BLaER1 treated with 17β-estradiol and CSF1 and Interleukin-3, amounts not matched to agents 10 nM and 100 nM (cell line): ENCODE results near the gene LNPK.
"Not testable (repeated sequence)": the region's sequence is repeated elsewhere in the genome, so short reads cannot be mapped to it uniquely, and the experiment has no call there.

Experiments used
- H3K27ac ChIP-seq, 11 experiments: shearing (Covaris generic); formaldehyde crosslinking; 2 replicates each; pipeline ENCODE4 v1.8.1; 2022
- H3K27me3 ChIP-seq, 11 experiments: shearing (Covaris generic); formaldehyde crosslinking; 2 replicates each; pipeline ENCODE4 v1.8.1; 2022
- H3K36me3 ChIP-seq, 11 experiments: shearing (Covaris generic); formaldehyde crosslinking; 2 replicates each; pipeline ENCODE4 v1.8.1; 2022
- H3K4me1 ChIP-seq, 10 experiments: shearing (Covaris generic); formaldehyde crosslinking; 2 replicates each; pipeline ENCODE4 v1.8.1; 2022
- H3K4me2 ChIP-seq, 11 experiments: shearing (Covaris generic); formaldehyde crosslinking; 2 replicates each; pipeline ENCODE4 v1.8.1; 2022
- H3K4me3 ChIP-seq, 10 experiments: shearing (Covaris generic); formaldehyde crosslinking; 2 replicates each; pipeline ENCODE4 v1.8.1; 2022
- H3K9ac ChIP-seq, 11 experiments: shearing (Covaris generic); formaldehyde crosslinking; 2 replicates each; pipeline ENCODE4 v1.8.1; 2022
- H3K9me3 ChIP-seq, 11 experiments: shearing (Covaris generic); formaldehyde crosslinking; replicated peaks in 1 of 11; 2 replicates each; pipeline ENCODE4 v1.8.1; 2022
- H4K20me1 ChIP-seq, 11 experiments: shearing (Covaris generic); formaldehyde crosslinking; 2 replicates each; pipeline ENCODE4 v1.8.1; 2022
- Cebpa-rat ChIP-seq, 11 experiments: shearing (Covaris generic); IDR thresholded peaks; 2 replicates each; pipeline ENCODE4 v1.8.1; 2022

LNPK gene

GRCh38 chr2:175984846-175985245 is 17.2 kb downstream of the LNPK start:
- Histone ChIP-seq H3K4me3 (no peak overlapping the region), H3K4me1 (no peaks in the 10 kb centered on the region), H3K36me3 (peaks cover 18 to 63% (median 44%) of the 10 kb centered on the region in 11 experiments), H3K9me3 (0 out of 22 replicates have a peak, but pooled peaks cover 0 to 4% (median 0%) of the 10 kb centered on the region in 11 experiments), H3K27ac (no peak overlapping the region), H4K20me1 (peaks cover 0 to 4% (median 0%) of the 10 kb centered on the region in 11 experiments; a peak in 1 of 22 replicates), H3K27me3 (no peaks in the 10 kb centered on the region), H3K9ac (no peak overlapping the region), H3K4me2 (no peak overlapping the region)
- no peak for TF ChIP-seq Cebpa-rat (IDR thresholded peaks at IDR 0.05)

GRCh38 chr2:175981551-175981950 is 20.5 kb downstream of the LNPK start:
- peaks cover 24 to 74% (median 59%) of the 10 kb centered on the region in 11 experiments; a peak in 20 of 22 replicates for H3K36me3 ChIP-seq
- no peaks in the 10 kb centered on the region for H3K4me1 ChIP-seq
- H3K4me2 ChIP-seq, result no peak overlapping the region
- H3K9ac ChIP-seq, result no peak overlapping the region
- no peak overlapping the region for H3K27ac ChIP-seq
- peaks cover 0 to 4% (median 0%) of the 10 kb centered on the region in 11 experiments; a peak in 1 of 22 replicates for H4K20me1 ChIP-seq
- no peak overlapping the region for H3K4me3 ChIP-seq
- no peak for TF ChIP-seq Cebpa-rat (IDR thresholded peaks at IDR 0.05)
- H3K9me3 ChIP-seq, result no peaks in the 10 kb centered on the region
- no peaks in the 10 kb centered on the region for H3K27me3 ChIP-seq

GRCh38 chr2:175976391-175977157 is 25.5 kb downstream of the LNPK start:
- no peak for TF ChIP-seq Cebpa-rat (IDR thresholded peaks at IDR 0.05)
- Histone ChIP-seq H3K9ac (no peak overlapping the region), H4K20me1 (no peaks in the 10 kb centered on the region)

GRCh38 chr2:175973373-175973772 is 28.7 kb downstream of the LNPK start:
- Histone ChIP-seq H3K27ac (no peak overlapping the region), H3K9me3 (peaks cover 0 to 16% (median 12%) of the 10 kb centered on the region in 11 experiments; a peak in 12 of 22 replicates), H3K4me3 (no peak overlapping the region), H3K4me2 (no peak overlapping the region), H4K20me1 (no peaks in the 10 kb centered on the region), H3K27me3 (no peaks in the 10 kb centered on the region), H3K9ac (no peak overlapping the region), H3K4me1 (no peaks in the 10 kb centered on the region), H3K36me3 (peaks cover 26 to 84% (median 70%) of the 10 kb centered on the region in 11 experiments; a peak in 21 of 22 replicates)
- TF ChIP-seq Cebpa-rat (IDR thresholded peaks at IDR 0.05), result no peak

More at GRCh38 chr2:175976391-175977157, 25.5 kb downstream of the LNPK start:
- Histone ChIP-seq H3K4me2 (no peak overlapping the region), H3K27me3 (no peaks in the 10 kb centered on the region), H3K9me3 (peaks cover 0 to 16% (median 12%) of the 10 kb centered on the region in 11 experiments; a peak in 12 of 22 replicates), H3K4me1 (no peaks in the 10 kb centered on the region), H3K36me3 (peaks cover 39 to 95% (median 77%) of the 10 kb centered on the region in 11 experiments; a peak in 21 of 22 replicates), H3K27ac (no peak overlapping the region), H3K4me3 (no peak overlapping the region)

- Histone ChIP-seq H3K9me3 (peaks cover 4 to 12% (median 8%) of the 10 kb centered on the region in 11 experiments; a peak in 11 of 22 replicates), H3K4me2 (no peak overlapping the region), H3K27me3 (no peaks in the 10 kb centered on the region), H4K20me1 (no peaks in the 10 kb centered on the region), H3K27ac (no peak overlapping the region), H3K36me3 (peaks cover 0 to 45% (median 25%) of the 10 kb centered on the region in 11 experiments; a peak in 14 of 22 replicates), H3K9ac (no peak overlapping the region), H3K4me3 (no peak overlapping the region), H3K4me1 (no peaks in the 10 kb centered on the region)
- no peak for TF ChIP-seq Cebpa-rat (IDR thresholded peaks at IDR 0.05)
These were observed 35.2 kb downstream of the LNPK start for GRCh38 chr2:175966839-175967238.

- Histone ChIP-seq H4K20me1 (no peaks in the 10 kb centered on the region), H3K9ac (no peak overlapping the region), H3K4me1 (no peaks in the 10 kb centered on the region), H3K27me3 (no peaks in the 10 kb centered on the region), H3K9me3 (peaks cover 7 to 15% (median 11%) of the 10 kb centered on the region in 11 experiments; a peak in 12 of 22 replicates), H3K27ac (no peak overlapping the region), H3K4me3 (no peak overlapping the region), H3K36me3 (peaks cover 0 to 50% (median 22%) of the 10 kb centered on the region in 11 experiments; a peak in 16 of 22 replicates), H3K4me2 (no peak overlapping the region)
- TF ChIP-seq Cebpa-rat (IDR thresholded peaks at IDR 0.05), result no peak
These were observed 36.3 kb downstream of the LNPK start for GRCh38 chr2:175965773-175966172.

GRCh38 chr2:175964195-175964594 is 37.9 kb downstream of the LNPK start:
- no peaks in the 10 kb centered on the region for H3K27me3 ChIP-seq

GRCh38 chr2:175963171-175963570 is 38.9 kb downstream of the LNPK start:
- not testable (repeated sequence) for H3K4me2 ChIP-seq, H3K27me3 ChIP-seq, H3K9ac ChIP-seq, H3K4me1 ChIP-seq, H4K20me1 ChIP-seq, H3K27ac ChIP-seq, H3K4me3 ChIP-seq
- H3K36me3 ChIP-seq, result peaks cover 5 to 46% (median 25%) of the 10 kb centered on the region in 11 experiments
- H3K9me3 ChIP-seq, result peaks cover 7 to 15% (median 11%) of the 10 kb centered on the region in 11 experiments; a peak in 13 of 22 replicates

More at GRCh38 chr2:175964195-175964594, 37.9 kb downstream of the LNPK start:
- Histone ChIP-seq H3K9me3 (peaks cover 7 to 15% (median 11%) of the 10 kb centered on the region in 11 experiments; a peak in 12 of 22 replicates), H3K4me2 (no peak overlapping the region), H3K27ac (no peak overlapping the region), H3K9ac (no peak overlapping the region), H3K36me3 (peaks cover 0 to 43% (median 18%) of the 10 kb centered on the region in 11 experiments; a peak in 17 of 22 replicates), H4K20me1 (no peaks in the 10 kb centered on the region), H3K4me3 (no peak overlapping the region), H3K4me1 (no peaks in the 10 kb centered on the region)
- TF ChIP-seq Cebpa-rat (IDR thresholded peaks at IDR 0.05), result no peak

- TF ChIP-seq Cebpa-rat (IDR thresholded peaks at IDR 0.05), result no peak
- peaks cover 0 to 20% (median 8%) of the 10 kb centered on the region in 11 experiments; a peak in 12 of 22 replicates for H3K9me3 ChIP-seq
- H3K4me1 ChIP-seq, result no peaks in the 10 kb centered on the region
- no peaks in the 10 kb centered on the region for H4K20me1 ChIP-seq
- H3K27me3 ChIP-seq, result no peaks in the 10 kb centered on the region
- H3K36me3 ChIP-seq, result peaks cover 30 to 69% (median 55%) of the 10 kb centered on the region in 11 experiments
- H3K27ac ChIP-seq, result no peak overlapping the region
- H3K4me3 ChIP-seq, result no peak overlapping the region
- H3K9ac ChIP-seq, result no peak overlapping the region
- no peak overlapping the region for H3K4me2 ChIP-seq
These were observed 44.2 kb downstream of the LNPK start for GRCh38 chr2:175957845-175958244.
